Measurements from ENCODE around the gene LITAFD. TPM values are rescaled to one million over a fixed set of nuclear protein-coding genes. Genes with fewer than 3 reads are reported as not detected.

The LITAFD gene
- total and polyA plus RNA-seq, 2 experiments from 2014 or later: not detected

- TF ChIP-seq CTCF (conservative IDR thresholded peaks at IDR 0.05; ENCODE audit: low read depth in 2 of 2): no peak
- no peak for TF ChIP-seq POLR2AphosphoS5 (IDR thresholded peaks at IDR 0.05; ENCODE audit: low read depth)
- TF ChIP-seq EZH2phosphoT487 (IDR thresholded peaks at IDR 0.05; ENCODE audit: unreplicated experiment): no peak
- no peak for TF ChIP-seq REST (IDR thresholded peaks at IDR 0.05; ENCODE audit: unreplicated experiment)
- TF ChIP-seq CREB1 (CRISPR knock-in tag; IDR thresholded peaks at IDR 0.05; ENCODE audit: low read depth): no peak
- TF ChIP-seq ETS1 (IDR thresholded peaks at IDR 0.05): no peak
- TF ChIP-seq NANOG (IDR thresholded peaks at IDR 0.05; ENCODE audit: borderline replicate concordance): no peak
Observed at GRCh38 chr16:8886593-8887430, 4.7 kb downstream of the LITAFD start (continued).

- no peak for DNase-seq (ENCODE audit: low spot score)
- Mint-ChIP-seq H3K27me3 (ENCODE audit: insufficient read depth, low read depth, poor library complexity) (peaks cover 31% of the 10 kb centered on the region), H3K4me1 (peaks cover 15% of the 10 kb centered on the region), H3K9me3 (no peaks in the 10 kb centered on the region), H3K27ac (0 out of 2 replicates have a peak overlapping the region, but pooled peaks have one; percentile 3), H3K4me3 (no peak overlapping the region), H3K36me3 (ENCODE audit: low read depth) (peaks cover 29% of the 10 kb centered on the region)
- 0 out of 2 replicates have a peak, but pooled peaks cover 6% of the 10 kb centered on the region for H3F3A ChIP-seq (replicated peaks; ENCODE audit: low read depth)
- no peak overlapping the region for H3K4me2 ChIP-seq
- 0 out of 2 replicates have a peak, but pooled peaks cover 6% of the 10 kb centered on the region for H4K20me1 ChIP-seq (replicated peaks; ENCODE audit: insufficient read depth)
- no peaks in the 10 kb centered on the region for H3K9me2 ChIP-seq (ENCODE audit: insufficient read depth)
- H3K36me3 ChIP-seq (ENCODE audit: insufficient read depth): peaks cover 15% of the 10 kb centered on the region; the same call in 1 of the 2 replicates
- no peak overlapping the region for H3K27ac ChIP-seq (ENCODE audit: low read depth)
- H3K79me2 ChIP-seq (replicated peaks; ENCODE audit: insufficient read depth): no peaks in the 10 kb centered on the region
- no peak overlapping the region for H2AFZ ChIP-seq
- ATAC-seq: no peak
- H3K4me3 ChIP-seq: no peak overlapping the region
- H3K27me3 ChIP-seq (ENCODE audit: insufficient read depth): no peaks in the 10 kb centered on the region
- peaks cover 11% of the 10 kb centered on the region; the same call in 1 of the 2 replicates for H3K4me1 ChIP-seq (ENCODE audit: insufficient read depth)
- TF ChIP-seq POLR2AphosphoS5 (IDR thresholded peaks at IDR 0.05; ENCODE audit: low read depth) (no peak), ZNF114 (CRISPR knock-in tag; IDR thresholded peaks at IDR 0.05) (no peak), ZNF331 (CRISPR knock-in tag; IDR thresholded peaks at IDR 0.05; ENCODE audit: low read depth) (no peak), CREB1 (CRISPR knock-in tag; IDR thresholded peaks at IDR 0.05; ENCODE audit: low read depth) (no peak), NANOG (IDR thresholded peaks at IDR 0.05; ENCODE audit: borderline replicate concordance) (no peak), STAT1 (IDR thresholded peaks at IDR 0.05; ENCODE audit: unreplicated experiment) (no peak), JUNB (IDR thresholded peaks at IDR 0.05; ENCODE audit: unreplicated experiment) (no peak), ETS1 (IDR thresholded peaks at IDR 0.05) (no peak), EZH2 (IDR thresholded peaks at IDR 0.05; ENCODE audit: low read depth, unreplicated experiment) (no peak), EZH2phosphoT487 (IDR thresholded peaks at IDR 0.05; ENCODE audit: unreplicated experiment) (no peak), REST (IDR thresholded peaks at IDR 0.05; ENCODE audit: unreplicated experiment) (no peak)
Observed at GRCh38 chr16:8887431-8887765, 5.2 kb downstream of the LITAFD start.

Data from GM23338 (cell line).